ENCODE measurements around the gene ADAMTS14.

GRCh38 chr10:70747192-70747965 lies 75.1 kb downstream of the ADAMTS14 start:
- TF ChIP-seq YY1 (IDR thresholded peaks at IDR 0.05; ENCODE audit: insufficient read depth, insufficient read length) (no peak), SUZ12 (IDR thresholded peaks at IDR 0.05; ENCODE audit: extremely low read depth, insufficient read depth, insufficient read length) (no peak)

Data from NT2/D1 (cell line).